CD8-positive, alpha-beta memory T cell (primary cell): ENCODE data around the gene NCOA3. TPM values are rescaled to one million over a fixed set of nuclear protein-coding genes. Genes with fewer than 3 reads are reported as not detected.

ENCODE experiments used
- CTCF ChIA-PET: fragments of 350-600 bp; sonication (Branson Sonifier 250); formaldehyde crosslinking; loops from one replicate; lab custom pipeline; 2021; ENCODE audit warnings: antibody characterized with exemption; lab: Charles Lee
- POLR2A ChIA-PET: fragments of 350-600 bp; sonication (Branson Sonifier 250); formaldehyde crosslinking; loops from one replicate; lab custom pipeline; 2021; ENCODE audit warnings: antibody characterized with exemption; lab: Charles Lee
- DNase-seq, 5 donors: peaks; one replicate each; pipeline versions ENCODE4 v3.0.0 to v3.0.0-alpha.2; 2020 to 2022; ENCODE audit warnings: mixed read lengths in 1 of 5
- H3K27ac ChIP-seq: one replicate; pipeline ENCODE4 v1.7.0; 2013; ENCODE audit warnings: low read depth, mild to moderate bottlenecking, low read length, moderate library complexity
- H3K27me3 ChIP-seq: 2 replicates; pipeline ENCODE4 v1.7.0; 2013; ENCODE audit warnings: low read length, mild to moderate bottlenecking; ENCODE audit not compliant: insufficient read depth, poor library complexity, severe bottlenecking
- H3K36me3 ChIP-seq: 2 replicates; pipeline ENCODE4 v1.7.0; 2013; ENCODE audit warnings: mild to moderate bottlenecking, low read length, moderate library complexity; ENCODE audit not compliant: insufficient read depth
- H3K4me1 ChIP-seq: 2 replicates; pipeline ENCODE4 v1.7.0; 2013; ENCODE audit warnings: mild to moderate bottlenecking, low read length, moderate library complexity; ENCODE audit not compliant: insufficient read depth
- H3K4me3 ChIP-seq: 2 replicates; pipeline ENCODE4 v1.7.0; 2013; ENCODE audit warnings: mild to moderate bottlenecking, low read length
- H3K9me3 ChIP-seq: 2 replicates; pipeline ENCODE4 v1.7.0; 2013; ENCODE audit warnings: mild to moderate bottlenecking, low read length
- H3K27ac Mint-ChIP-seq, 8 donors: one replicate each; pipeline ENCODE4 v1.8.0; 2020 to 2021; ENCODE audit warnings: mixed read lengths in 8 of 8, mild to moderate bottlenecking in 6 of 8, inconsistent platforms in 3 of 8, moderate library complexity in 3 of 8
- H3K27me3 Mint-ChIP-seq, 2 donors: one replicate each; pipeline ENCODE4 v1.8.0; 2020 to 2021; ENCODE audit warnings: mixed read lengths in 2 of 2, mild to moderate bottlenecking in 1 of 2, moderate library complexity in 1 of 2
- H3K36me3 Mint-ChIP-seq, 3 donors: one replicate each; pipeline ENCODE4 v1.8.0; 2020 to 2021; ENCODE audit warnings: mixed read lengths in 3 of 3, inconsistent platforms in 1 of 3, mild to moderate bottlenecking in 1 of 3
- H3K4me1 Mint-ChIP-seq, 3 donors: one replicate each; pipeline ENCODE4 v1.8.0; 2020 to 2021; ENCODE audit warnings: mixed read lengths in 3 of 3, inconsistent platforms in 1 of 3, mild to moderate bottlenecking in 1 of 3
- H3K4me3 Mint-ChIP-seq, 7 donors: one replicate each; pipeline ENCODE4 v1.8.0; 2020 to 2021; ENCODE audit warnings: mixed read lengths in 7 of 7, mild to moderate bottlenecking in 6 of 7, moderate library complexity in 4 of 7, inconsistent platforms in 2 of 7
- H3K9me3 Mint-ChIP-seq, 5 donors: one replicate each; pipeline ENCODE4 v1.8.0; 2020 to 2022; ENCODE audit warnings: mixed read lengths in 5 of 5, mild to moderate bottlenecking in 3 of 5, moderate library complexity in 2 of 5, inconsistent platforms in 1 of 5
- polyA plus RNA-seq: library from polyadenylated mRNA; unstranded; fragments of 300-500 nt; fragmentation: Illumina TruSeq; gene quantifications from one replicate; pipeline ENCODE4 v1.2.3, GENCODE V29; 2021
- total RNA-seq, 2 experiments: library from RNA; stranded (reverse); gene quantifications; one replicate each; pipeline ENCODE4 v1.2.3, GENCODE V29; 2021

Gene NCOA3
- total and polyA plus RNA-seq, 3 experiments from 2014 or later: 23.8 to 93.8 (median 92.4) TPM

GRCh38 chr20:47701612-47702011 lies 199.9 kb downstream of the NCOA3 start:
- no peaks in the 10 kb centered on the region for H3K9me3 ChIP-seq
- H3K4me1 ChIP-seq: no peaks in the 10 kb centered on the region
- H3K27me3 Mint-ChIP-seq: peaks cover 7 to 21% of the 10 kb centered on the region in 2 donors
- DNase-seq: no peak
- no peaks in the 10 kb centered on the region for H3K9me3 Mint-ChIP-seq
- no peaks in the 10 kb centered on the region for H3K27me3 ChIP-seq
- no peak overlapping the region for H3K4me3 Mint-ChIP-seq
- H3K36me3 ChIP-seq: no peaks in the 10 kb centered on the region
- POLR2A ChIA-PET: no interaction called here
- no peak overlapping the region for H3K27ac ChIP-seq
- H3K36me3 Mint-ChIP-seq: no peaks in the 10 kb centered on the region
- CTCF ChIA-PET: no interaction called here
- no peaks in the 10 kb centered on the region for H3K4me1 Mint-ChIP-seq
- H3K4me3 ChIP-seq: no peak overlapping the region
- H3K27ac Mint-ChIP-seq: no peak overlapping the region

GRCh38 chr20:47703748-47704147 lies 202.1 kb downstream of the NCOA3 start:
- no peaks in the 10 kb centered on the region for H3K27me3 ChIP-seq
- no peak overlapping the region for H3K4me3 ChIP-seq
- Mint-ChIP-seq H3K36me3 (no peaks in the 10 kb centered on the region), H3K27ac (no peak overlapping the region), H3K4me3 (no peak overlapping the region), H3K4me1 (no peaks in the 10 kb centered on the region), H3K27me3 (peaks cover 8 to 30% of the 10 kb centered on the region in 2 donors), H3K9me3 (no peaks in the 10 kb centered on the region)
- DNase-seq: no peak
- H3K36me3 ChIP-seq: no peaks in the 10 kb centered on the region
- POLR2A ChIA-PET: no interaction called here
- no peak overlapping the region for H3K27ac ChIP-seq
- no peaks in the 10 kb centered on the region for H3K4me1 ChIP-seq
- no peaks in the 10 kb centered on the region for H3K9me3 ChIP-seq
- CTCF ChIA-PET: no interaction called here

- H3K4me3 ChIP-seq: no peak overlapping the region
- DNase-seq: no peak
- ChIA-PET POLR2A (no interaction called here), CTCF (no interaction called here)
- no peak overlapping the region for H3K27ac Mint-ChIP-seq
- no peaks in the 10 kb centered on the region for H3K36me3 ChIP-seq
- no peaks in the 10 kb centered on the region for H3K9me3 Mint-ChIP-seq
- no peak overlapping the region for H3K27ac ChIP-seq
- no peaks in the 10 kb centered on the region for H3K36me3 Mint-ChIP-seq
- peaks cover 8 to 32% of the 10 kb centered on the region in 2 donors for H3K27me3 Mint-ChIP-seq
- H3K9me3 ChIP-seq: no peaks in the 10 kb centered on the region
- H3K4me1 ChIP-seq: no peaks in the 10 kb centered on the region
- H3K4me3 Mint-ChIP-seq: no peak overlapping the region
- no peaks in the 10 kb centered on the region for H3K4me1 Mint-ChIP-seq
- H3K27me3 ChIP-seq: no peaks in the 10 kb centered on the region
Observed at GRCh38 chr20:47704746-47705496, 203.2 kb downstream of the NCOA3 start.

GRCh38 chr20:47705497-47705856 lies 203.8 kb downstream of the NCOA3 start:
- CTCF ChIA-PET: no interaction called here
- DNase-seq: no peak

GRCh38 chr20:47706345-47706744 lies 204.7 kb downstream of the NCOA3 start:
- no peak overlapping the region for H3K27ac Mint-ChIP-seq
- Histone ChIP-seq H3K9me3 (no peaks in the 10 kb centered on the region), H3K27me3 (no peaks in the 10 kb centered on the region), H3K27ac (no peak overlapping the region), H3K4me1 (no peaks in the 10 kb centered on the region), H3K4me3 (no peak overlapping the region), H3K36me3 (no peaks in the 10 kb centered on the region)
- H3K27me3 Mint-ChIP-seq: peaks cover 7 to 32% of the 10 kb centered on the region in 2 donors
- no peaks in the 10 kb centered on the region for H3K9me3 Mint-ChIP-seq
- H3K36me3 Mint-ChIP-seq: no peaks in the 10 kb centered on the region
- no peak for DNase-seq
- H3K4me3 Mint-ChIP-seq: no peak overlapping the region
- ChIA-PET POLR2A (no interaction called here), CTCF (no interaction called here)
- H3K4me1 Mint-ChIP-seq: no peaks in the 10 kb centered on the region

More at GRCh38 chr20:47705497-47705856, 203.8 kb downstream of the NCOA3 start:
- POLR2A ChIA-PET: no interaction called here
- H3K36me3 ChIP-seq: no peaks in the 10 kb centered on the region
- no peaks in the 10 kb centered on the region for H3K4me1 ChIP-seq
- Mint-ChIP-seq H3K36me3 (no peaks in the 10 kb centered on the region), H3K9me3 (no peaks in the 10 kb centered on the region), H3K4me1 (no peaks in the 10 kb centered on the region), H3K4me3 (no peak overlapping the region), H3K27me3 (peaks cover 8 to 32% of the 10 kb centered on the region in 2 donors), H3K27ac (no peak overlapping the region)
- H3K27me3 ChIP-seq: no peaks in the 10 kb centered on the region
- H3K4me3 ChIP-seq: no peak overlapping the region
- H3K9me3 ChIP-seq: no peaks in the 10 kb centered on the region
- H3K27ac ChIP-seq: no peak overlapping the region

Other genes with a start within 250 kb of the NCOA3 start
- gene ZMYND8, start 145.2 kb upstream of the NCOA3 start, total RNA-seq: 10 to 100 TPM; 25.8 to 30.7 TPM
- gene ZMYND8, start 145.2 kb upstream of the NCOA3 start, polyA plus RNA-seq: 20.9 TPM